IMR-90 (cell line): Measurements from ENCODE around the gene PRIMA1. TPM values are rescaled to one million over a fixed set of nuclear protein-coding genes. Genes with fewer than 3 reads are reported as not detected.

Source experiments
- ATAC-seq: fragments of 200-7000 bp; cut with Tn5 transposase; 2 replicates; pipeline ENCODE4 v1.9.1; 2020; ENCODE audit warnings: low read depth, mild to moderate bottlenecking, moderate library complexity
- BruUV-seq: library from RNA; stranded (reverse); fragments of 400-500 nt; replicated peaks from 2 replicates; lab custom pipeline; 2021; lab: Mats Ljungman, UMichigan
- CTCF ChIA-PET: fragments of 300-600 bp; formaldehyde crosslinking; extraction: SDS; loops from one replicate; lab custom pipeline; 2021; ENCODE audit warnings: antibody characterized with exemption; lab: Yijun Ruan, JAX
- POLR2A ChIA-PET: fragments of 300-600 bp; sonication (Branson Sonifier 250); formaldehyde crosslinking; loops from one replicate; lab custom pipeline; 2022; ENCODE audit warnings: antibody characterized with exemption; ENCODE audit not compliant: unreplicated experiment; lab: Charles Lee
- DNase-seq: peaks from one replicate; pipeline ENCODE4 v3.0.0; 2013
- H2AFZ ChIP-seq: replicated peaks from 2 replicates; pipeline ENCODE3; 2013; ENCODE audit warnings: low read length, mild to moderate bottlenecking; ENCODE audit not compliant: poor library complexity
- H2AK5ac ChIP-seq: 2 replicates; pipeline ENCODE4 v1.6.1; 2013; ENCODE audit warnings: low read depth, low read length, inconsistent platforms
- H2AK9ac ChIP-seq: replicated peaks from 2 replicates; pipeline ENCODE3; 2013; ENCODE audit warnings: mild to moderate bottlenecking, low read depth, low read length, moderate library complexity; ENCODE audit not compliant: poor library complexity
- H2BK120ac ChIP-seq: 2 replicates; pipeline ENCODE4 v1.6.1; 2013; ENCODE audit warnings: low read depth, low read length, inconsistent platforms
- H2BK15ac ChIP-seq: 3 replicates; pipeline ENCODE4 v1.6.1; 2013; ENCODE audit warnings: low read depth, low read length, inconsistent platforms
- H2BK20ac ChIP-seq: 2 replicates; pipeline ENCODE4 v1.6.1; 2013; ENCODE audit warnings: low read depth, mild to moderate bottlenecking, inconsistent platforms, low read length, moderate library complexity
- H2BK5ac ChIP-seq: 2 replicates; pipeline ENCODE4 v1.6.1; 2013; ENCODE audit warnings: mild to moderate bottlenecking, low read depth, low read length, inconsistent platforms; ENCODE audit not compliant: poor library complexity, severe bottlenecking
- H3K14ac ChIP-seq: replicated peaks from 2 replicates; pipeline ENCODE4 v1.6.1; 2013; ENCODE audit warnings: low read depth, low read length, inconsistent platforms
- H3K18ac ChIP-seq: 2 replicates; pipeline ENCODE4 v1.6.1; 2013; ENCODE audit warnings: low read depth, low read length, control low read depth
- H3K23ac ChIP-seq: 2 replicates; pipeline ENCODE4 v1.6.1; 2013; ENCODE audit warnings: low read depth, low read length, inconsistent platforms
- H3K27ac ChIP-seq: 2 replicates; pipeline ENCODE4 v1.5.1; 2013; ENCODE audit warnings: mild to moderate bottlenecking, control low read depth, low read length; ENCODE audit not compliant: insufficient read depth
- H3K27me3 ChIP-seq: 2 replicates; pipeline ENCODE4 v1.6.1; 2013; ENCODE audit warnings: low read length; ENCODE audit not compliant: control insufficient read depth, insufficient read depth
- H3K36me3 ChIP-seq: 2 replicates; pipeline ENCODE4 v1.6.1; 2013; ENCODE audit warnings: low read length, mixed read lengths; ENCODE audit not compliant: control insufficient read depth, insufficient read depth
- H3K4ac ChIP-seq: 2 replicates; pipeline ENCODE4 v1.6.1; 2013; ENCODE audit warnings: low read depth, low read length, inconsistent platforms
- H3K4me1 ChIP-seq: 2 replicates; pipeline ENCODE4 v1.6.1; 2013; ENCODE audit warnings: low read length, mixed read lengths; ENCODE audit not compliant: control insufficient read depth, insufficient read depth
- H3K4me2 ChIP-seq: 2 replicates; pipeline ENCODE4 v1.6.1; 2013; ENCODE audit warnings: low read depth, mild to moderate bottlenecking, control low read depth, low read length, moderate library complexity
- H3K4me3 ChIP-seq: 2 replicates; pipeline ENCODE4 v1.5.1; 2013; ENCODE audit warnings: low read depth, mild to moderate bottlenecking, control low read depth, low read length, moderate library complexity; ENCODE audit not compliant: insufficient read depth
- H3K56ac ChIP-seq: 2 replicates; pipeline ENCODE4 v1.6.1; 2013; ENCODE audit warnings: low read length, inconsistent platforms; ENCODE audit not compliant: insufficient read depth; ENCODE audit errors: extremely low read depth
- H3K79me1 ChIP-seq, 2 experiments: 2 replicates each; pipeline ENCODE4 v1.6.1; 2013; ENCODE audit warnings: low read length in 2 of 2, inconsistent platforms in 1 of 2, low read depth in 1 of 2
- H3K9ac ChIP-seq: 2 replicates; pipeline ENCODE4 v1.6.1; 2013; ENCODE audit warnings: low read depth, low read length, control low read depth
- H3K9me1 ChIP-seq: 2 replicates; pipeline ENCODE4 v1.6.1; 2013; ENCODE audit warnings: low read length, inconsistent platforms; ENCODE audit not compliant: insufficient read depth
- H3K9me3 ChIP-seq: 2 replicates; pipeline ENCODE4 v1.6.1; 2013; ENCODE audit warnings: low read length; ENCODE audit not compliant: control insufficient read depth, insufficient read depth
- H4K20me1 ChIP-seq: 2 replicates; pipeline ENCODE4 v1.6.1; 2013; ENCODE audit warnings: low read length, inconsistent platforms; ENCODE audit not compliant: insufficient read depth
- H4K5ac ChIP-seq: 2 replicates; pipeline ENCODE4 v1.6.1; 2013; ENCODE audit warnings: mild to moderate bottlenecking, low read depth, low read length, control low read depth
- H4K8ac ChIP-seq, 2 experiments: 2 replicates each; pipeline ENCODE4 v1.6.1; 2013; ENCODE audit warnings: low read depth in 2 of 2, low read length in 2 of 2, control low read depth in 1 of 2, inconsistent platforms in 1 of 2
- H4K91ac ChIP-seq: 2 replicates; pipeline ENCODE4 v1.6.1; 2013; ENCODE audit warnings: low read depth, low read length, inconsistent platforms; ENCODE audit not compliant: insufficient read depth
- CHD1 ChIP-seq: IDR thresholded peaks from 2 replicates; pipeline ENCODE4 v1.6.1; 2012; ENCODE audit warnings: low read depth, low read length, improper control_type of control experiment
- NFE2L2 ChIP-seq: fragments of 150-350 bp; IDR thresholded peaks from 2 replicates; pipeline ENCODE4 v1.6.1; 2016; ENCODE audit warnings: low read depth, mild to moderate bottlenecking, low read length
- SMC3 ChIP-seq: fragments of 150-350 bp; IDR thresholded peaks from 2 replicates; pipeline ENCODE4 v1.6.1; 2016; ENCODE audit warnings: low read depth, mild to moderate bottlenecking, antibody characterized with exemption, low read length, moderate library complexity
- WGBS, 2 experiments: methylation state at CpG; one replicate each; pipeline versions ENCODE4 v1.1.5 to v1.1.7; 2013; ENCODE audit warnings: missing lambda C conversion rate in 2 of 2; ENCODE audit not compliant: insufficient read length in 1 of 2; ENCODE audit errors: extremely low coverage in 2 of 2; 5-methylcytosine and 5-hydroxymethylcytosine counted together
- dilution Hi-C: fragments of 300-500 bp; cut with HindIII; formaldehyde crosslinking; loops from one replicate; pipeline ENCODE4 v1.14.3; 2018; ENCODE audit warnings: low sequenced_read_pairs; ENCODE audit not compliant: unreplicated experiment
- in situ Hi-C: fragments of 300-500 bp; cut with MboI; formaldehyde crosslinking; loops from 3 replicates; pipeline ENCODE4 v1.14.3; 2019; ENCODE audit warnings: low sequenced_read_pairs, inconsistent platforms, mixed read lengths
- intact Hi-C: fragments of 100-400 bp; cut with micrococcal nuclease; formaldehyde crosslinking; loops from 2 replicates; pipeline ENCODE4 v1.10.0; 2022
- polyA plus RNA-seq, 3 experiments: library from polyadenylated mRNA; depleted of rRNA; stranded (reverse); fragments of >200 nt; gene quantifications; 2 replicates each; pipeline ENCODE4 v1.2.3, GENCODE V29; 2012; ENCODE audit warnings: low replicate concordance in 1 of 3
- total RNA-seq: library from RNA; depleted of rRNA; stranded (reverse); fragments of >200 nt; gene quantifications from 2 replicates; pipeline ENCODE4 v1.2.3, GENCODE V29; 2012
- TF ChIP-seq, protein P1 (sequence below): fragments of 150-350 bp; IDR thresholded peaks from 2 replicates; pipeline ENCODE4 v1.6.1; 2016; ENCODE audit warnings: low read depth, mild to moderate bottlenecking, low read length, moderate library complexity, borderline replicate concordance

PRIMA1 gene
- total and polyA plus RNA-seq, 2 of the 4 experiments (the other 2 are of a cell fraction), result not detected

DNA sequence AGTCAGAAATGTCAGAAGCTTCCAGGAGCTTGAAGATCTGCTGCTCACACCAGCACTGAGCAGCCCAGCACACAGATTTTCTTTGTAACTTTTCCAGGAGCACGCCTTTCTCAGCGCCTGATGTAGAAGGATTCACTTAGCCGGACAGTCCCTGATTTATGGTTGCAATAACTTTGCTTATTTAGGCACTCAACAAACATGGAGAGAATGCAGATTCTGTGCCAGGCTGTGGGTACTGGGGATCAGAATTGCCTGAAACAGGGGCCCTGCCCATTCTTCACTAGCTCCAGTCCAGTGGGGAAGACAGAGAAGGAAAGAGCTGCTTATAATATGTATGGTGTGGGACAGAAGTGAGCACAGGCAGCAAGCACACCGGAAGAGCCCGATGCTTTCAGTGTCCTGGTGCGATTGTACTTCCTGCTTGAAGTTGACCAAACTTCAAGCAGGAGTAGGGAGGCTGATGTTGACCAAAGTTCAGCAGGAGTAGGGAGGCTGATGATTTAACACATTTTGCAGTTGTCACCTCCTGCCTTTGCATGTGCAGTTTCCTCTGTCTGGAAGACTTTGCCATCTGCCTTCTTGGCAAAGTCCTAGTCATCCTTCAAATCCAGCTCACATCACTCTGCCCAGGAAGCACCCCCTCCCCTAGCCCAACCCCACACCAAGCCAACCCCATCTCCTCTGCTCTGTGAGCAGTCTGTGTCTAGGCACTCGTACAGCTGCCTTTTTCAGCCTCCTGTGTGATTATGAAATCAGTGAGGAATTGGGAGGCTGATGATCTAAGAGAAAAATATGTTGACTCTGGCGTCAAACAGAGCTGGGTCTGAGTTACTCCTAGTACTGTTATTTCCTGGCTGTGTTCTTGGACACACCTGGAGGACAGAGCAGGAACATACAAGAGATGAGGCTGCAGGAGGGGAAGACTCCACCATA lies 12.0 kb upstream of the PRIMA1 start (continued):
- TF ChIP-seq, protein P1, sequence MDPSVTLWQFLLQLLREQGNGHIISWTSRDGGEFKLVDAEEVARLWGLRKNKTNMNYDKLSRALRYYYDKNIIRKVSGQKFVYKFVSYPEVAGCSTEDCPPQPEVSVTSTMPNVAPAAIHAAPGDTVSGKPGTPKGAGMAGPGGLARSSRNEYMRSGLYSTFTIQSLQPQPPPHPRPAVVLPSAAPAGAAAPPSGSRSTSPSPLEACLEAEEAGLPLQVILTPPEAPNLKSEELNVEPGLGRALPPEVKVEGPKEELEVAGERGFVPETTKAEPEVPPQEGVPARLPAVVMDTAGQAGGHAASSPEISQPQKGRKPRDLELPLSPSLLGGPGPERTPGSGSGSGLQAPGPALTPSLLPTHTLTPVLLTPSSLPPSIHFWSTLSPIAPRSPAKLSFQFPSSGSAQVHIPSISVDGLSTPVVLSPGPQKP, result no peak

DNA sequence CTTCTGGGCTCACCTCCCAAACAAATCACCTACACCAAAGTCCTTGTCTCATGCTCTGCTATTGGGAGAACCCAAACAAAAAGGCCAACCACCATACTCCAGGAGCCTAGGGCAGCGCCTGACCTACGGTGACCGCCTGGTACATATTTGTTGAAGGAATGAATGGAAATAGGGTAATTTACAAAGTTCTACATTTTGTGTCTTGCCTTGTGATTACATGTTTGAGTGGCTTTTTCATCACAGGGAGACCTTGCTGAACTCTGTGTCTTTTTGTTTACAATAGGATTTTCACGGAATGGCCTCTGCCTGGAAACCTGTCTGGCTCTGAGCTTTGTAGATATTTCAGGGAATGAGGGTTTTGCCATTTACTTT lies 11.3 kb upstream of the PRIMA1 start:
- Histone ChIP-seq H2AFZ (no peak overlapping the region), H3K4me2 (no peak overlapping the region), H4K5ac (no peak overlapping the region), H4K20me1 (no peaks in the 10 kb centered on the region), H2BK5ac (no peak overlapping the region), H3K18ac (no peak overlapping the region), H2BK20ac (no peak overlapping the region), H2BK15ac (no peak overlapping the region), H3K14ac (no peak overlapping the region), H2BK120ac (no peak overlapping the region), H4K8ac (no peak overlapping the region), H3K56ac (no peak overlapping the region), H2AK9ac (no peak overlapping the region), H3K23ac (no peak overlapping the region), H3K4me3 (no peak overlapping the region), H3K79me1 (no peaks in the 10 kb centered on the region), H3K9ac (no peak overlapping the region), H4K91ac (no peak overlapping the region), H2AK5ac (no peak overlapping the region), H3K9me3 (no peaks in the 10 kb centered on the region; the same call in 1 of the 2 replicates), H3K4ac (no peak overlapping the region), H3K36me3 (no peaks in the 10 kb centered on the region), H3K9me1 (no peaks in the 10 kb centered on the region), H3K27ac (no peak overlapping the region), H3K27me3 (no peaks in the 10 kb centered on the region), H3K4me1 (no peaks in the 10 kb centered on the region)
- ATAC-seq (no peak), DNase-seq (no peak)
- POLR2A ChIA-PET, result no interaction called here
- intact Hi-C loops, result no loop called here
- no CpG with 5 or more reads among the region's 4 CpGs for WGBS, 2 experiments
- in situ Hi-C loops, result no loop called here
- TF ChIP-seq SMC3 (no peak), NFE2L2 (no peak), CHD1 (no peak)
- CTCF ChIA-PET, result no interaction called here
- no TSS peak for BruUV-seq
- dilution Hi-C loops, result no loop called here
